Immature natural killer cell (primary cell): Measurements from ENCODE around the gene PICK1. TPM values are rescaled to one million over a fixed set of nuclear protein-coding genes. Genes with fewer than 3 reads are reported as not detected.

ENCODE experiments used
- DNase-seq, 3 donors: peaks; one replicate each; pipeline ENCODE4 v3.0.0; 2022; ENCODE audit warnings: mixed read lengths in 1 of 3
- H3K27ac Mint-ChIP-seq, 6 donors: one replicate each; pipeline ENCODE4 v1.8.0; 2020; ENCODE audit warnings: mixed read lengths in 6 of 6, mild to moderate bottlenecking in 5 of 6, inconsistent platforms in 4 of 6, moderate library complexity in 3 of 6
- H3K27me3 Mint-ChIP-seq, 3 donors: one replicate each; pipeline ENCODE4 v1.8.0; 2020 to 2021; ENCODE audit warnings: low read depth in 3 of 3, mild to moderate bottlenecking in 3 of 3, mixed read lengths in 3 of 3, moderate library complexity in 3 of 3, inconsistent platforms in 1 of 3
- H3K36me3 Mint-ChIP-seq, 3 donors: one replicate each; pipeline ENCODE4 v1.8.0; 2020; ENCODE audit warnings: mixed read lengths in 3 of 3, inconsistent platforms in 2 of 3, mild to moderate bottlenecking in 2 of 3
- H3K4me1 Mint-ChIP-seq, 2 donors: one replicate each; pipeline ENCODE4 v1.8.0; 2020; ENCODE audit warnings: inconsistent platforms in 2 of 2, mild to moderate bottlenecking in 2 of 2, mixed read lengths in 2 of 2, moderate library complexity in 1 of 2
- H3K4me3 Mint-ChIP-seq, 5 donors: one replicate each; pipeline ENCODE4 v1.8.0; 2020; ENCODE audit warnings: mild to moderate bottlenecking in 5 of 5, mixed read lengths in 5 of 5, inconsistent platforms in 3 of 5, moderate library complexity in 3 of 5
- H3K9me3 Mint-ChIP-seq, 6 donors: one replicate each; pipeline ENCODE4 v1.8.0; 2020; ENCODE audit warnings: mild to moderate bottlenecking in 6 of 6, mixed read lengths in 6 of 6, inconsistent platforms in 4 of 6, moderate library complexity in 3 of 6
- polyA plus RNA-seq, 3 donors: library from polyadenylated mRNA; unstranded; fragments of 300-500 nt; fragmentation: Illumina TruSeq; gene quantifications; one replicate each; pipeline ENCODE4 v1.2.3, GENCODE V29; 2021

The PICK1 gene
- polyA plus RNA-seq, 3 donors from 2014 or later: 0.12 to 11.1 (median 6.0) TPM

GRCh38 chr22:38120359-38121110, 63.3 kb downstream of the PICK1 start:
- no peak overlapping the region for H3K4me3 Mint-ChIP-seq
- peaks cover 6 to 17% (median 8%) of the 10 kb centered on the region in 3 donors for H3K36me3 Mint-ChIP-seq
- peaks cover 0 to 2% (median 0%) of the 10 kb centered on the region in 3 donors for H3K27me3 Mint-ChIP-seq
- peaks cover 0 to 3% of the 10 kb centered on the region in 2 donors for H3K4me1 Mint-ChIP-seq
- DNase-seq: no peak
- no peaks in the 10 kb centered on the region for H3K9me3 Mint-ChIP-seq
- no peak overlapping the region for H3K27ac Mint-ChIP-seq

- Mint-ChIP-seq H3K27me3 (peaks cover 0 to 2% (median 0%) of the 10 kb centered on the region in 3 donors), H3K27ac (no peak overlapping the region), H3K36me3 (peaks cover 6 to 25% (median 8%) of the 10 kb centered on the region in 3 donors), H3K4me1 (peaks cover 0 to 3% of the 10 kb centered on the region in 2 donors), H3K4me3 (no peak overlapping the region), H3K9me3 (no peaks in the 10 kb centered on the region)
- DNase-seq: no peak
These were observed 65.4 kb downstream of the PICK1 start for GRCh38 chr22:38122616-38123015.

- DNase-seq: no peak
- Mint-ChIP-seq H3K9me3 (no peaks in the 10 kb centered on the region), H3K4me3 (no peak overlapping the region), H3K27me3 (peaks cover 0 to 2% (median 0%) of the 10 kb centered on the region in 3 donors), H3K36me3 (peaks cover 0 to 17% (median 5%) of the 10 kb centered on the region in 3 donors), H3K4me1 (peaks cover 0 to 3% of the 10 kb centered on the region in 2 donors), H3K27ac (peak overlapping the region in 3 of 6 donors; percentile 7 to 50 (median 21))
These were observed 67.2 kb downstream of the PICK1 start for GRCh38 chr22:38124236-38124974.

- Mint-ChIP-seq H3K36me3 (peaks cover 0 to 14% (median 3%) of the 10 kb centered on the region in 3 donors), H3K27ac (no peak overlapping the region), H3K9me3 (no peaks in the 10 kb centered on the region), H3K4me3 (no peak overlapping the region), H3K27me3 (peaks cover 0 to 2% (median 0%) of the 10 kb centered on the region in 3 donors), H3K4me1 (peaks cover 0 to 3% of the 10 kb centered on the region in 2 donors)
- DNase-seq: no peak
These were observed 67.9 kb downstream of the PICK1 start for GRCh38 chr22:38125038-38125610.

Other genes with a start within 250 kb of the PICK1 start
- gene GCAT, start 249.5 kb upstream of the PICK1 start, polyA plus RNA-seq: under 1 TPM in 2 of 3 donors, not detected in 1; 0.64 to 0.71 TPM
- gene GALR3, start 234.0 kb upstream of the PICK1 start, polyA plus RNA-seq: not detected
- gene ANKRD54, start 213.1 kb upstream of the PICK1 start, polyA plus RNA-seq: 10 to 100 TPM in 2 of 3 donors, 1 to 10 TPM in 1; 6.2 to 15.8 (median 12.4) TPM
- 100 to 1,000 TPM; 167 to 215 (median 185) TPM for gene EIF3L, start 208.0 kb upstream of the PICK1 start, polyA plus RNA-seq
- gene MICALL1, start 151.1 kb upstream of the PICK1 start, polyA plus RNA-seq: 1 to 10 TPM; 1.3 to 5.8 (median 2.1) TPM
- gene C22orf23, start 103.8 kb upstream of the PICK1 start, polyA plus RNA-seq: not detected
- gene POLR2F, start 103.7 kb upstream of the PICK1 start, polyA plus RNA-seq: 100 to 1,000 TPM; 181 to 275 (median 203) TPM
- gene SOX10, start 72.8 kb upstream of the PICK1 start, polyA plus RNA-seq: not detected
- gene SLC16A8, start 26.8 kb downstream of the PICK1 start, polyA plus RNA-seq: under 1 TPM in 1 of 3 donors, not detected in 2; 0.42 TPM
- gene BAIAP2L2, start 53.3 kb downstream of the PICK1 start, polyA plus RNA-seq: under 1 TPM in 1 of 3 donors, not detected in 2; 0.21 TPM
- gene PLA2G6, start 124.4 kb downstream of the PICK1 start, polyA plus RNA-seq: 10 to 100 TPM in 1 of 3 donors, 1 to 10 TPM in 2; 3.3 to 11.4 (median 4.2) TPM
- gene MAFF, start 144.6 kb downstream of the PICK1 start, polyA plus RNA-seq: 10 to 100 TPM in 2 of 3 donors, 1 to 10 TPM in 1; 8.1 to 20.8 (median 15.2) TPM
- 10 to 100 TPM; 12.1 to 50.7 (median 30.3) TPM for gene TMEM184B, start 215.6 kb downstream of the PICK1 start, polyA plus RNA-seq